GM21576 (cell line): ENCODE measurements around the gene DNPEP.

ENCODE experiments used
- ATAC-seq: cut with Tn5 transposase; IDR thresholded peaks from one replicate; pipeline ENCODE4 v1.9.1; 2021; ENCODE audit warnings: mild to moderate bottlenecking, moderate library complexity; ENCODE audit not compliant: unreplicated experiment

DNPEP gene

DNA sequence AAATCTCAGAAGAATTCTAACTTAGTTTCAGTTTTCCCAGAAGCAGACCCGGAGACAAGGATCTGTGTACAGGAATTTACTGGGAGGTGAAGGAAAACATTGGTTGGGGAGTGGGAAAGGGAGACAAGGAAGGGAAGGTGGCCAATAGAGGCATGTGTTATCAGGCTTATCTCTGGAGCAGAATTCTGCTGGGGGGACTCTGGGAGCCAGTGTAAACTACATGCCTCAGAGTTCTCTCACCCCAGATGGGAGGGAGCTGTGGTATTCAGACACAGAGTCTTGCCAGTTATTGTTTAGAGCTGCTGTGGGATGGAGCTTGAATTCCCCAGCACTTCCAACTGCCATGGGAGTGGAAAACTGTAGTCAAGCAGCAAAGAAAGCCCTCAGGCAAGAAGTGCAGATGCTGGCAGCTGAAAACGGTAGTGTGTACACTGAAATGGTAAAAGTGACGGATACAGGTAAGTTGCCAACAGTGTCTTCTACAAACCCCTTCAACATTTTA is 19.0 kb downstream of the DNPEP start:
- no peak for ATAC-seq

DNA sequence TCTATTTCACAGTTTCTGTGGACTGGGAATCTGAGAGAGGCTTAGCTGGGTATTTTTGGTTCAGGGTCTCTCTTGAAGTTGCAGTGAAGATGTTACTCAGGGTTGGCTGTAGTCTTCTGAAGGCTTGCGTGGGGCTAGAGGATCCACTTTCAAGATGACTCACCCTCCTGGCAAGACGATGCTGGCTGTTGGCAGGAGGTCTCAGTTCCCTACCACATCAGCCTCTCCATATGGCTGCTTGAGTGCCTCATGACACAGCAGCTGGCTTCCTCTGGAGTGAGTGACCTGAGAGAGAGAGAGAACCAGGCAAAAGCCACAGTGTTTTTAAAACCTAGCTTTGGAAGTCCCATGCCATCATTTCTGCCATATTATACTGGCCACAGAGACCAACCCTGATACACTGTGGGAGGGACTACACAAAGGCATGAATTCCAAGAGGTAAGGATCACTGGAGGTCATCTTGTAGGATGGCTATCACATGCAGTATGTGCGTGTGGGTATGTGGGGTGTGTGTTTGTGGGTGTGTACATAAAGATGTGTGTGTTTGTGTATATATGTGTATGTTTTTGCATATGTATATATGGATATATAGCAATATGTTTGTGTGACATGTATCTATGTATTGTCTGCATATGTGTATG is 25.1 kb downstream of the DNPEP start:
- peak; percentile 88 for ATAC-seq

DNA sequence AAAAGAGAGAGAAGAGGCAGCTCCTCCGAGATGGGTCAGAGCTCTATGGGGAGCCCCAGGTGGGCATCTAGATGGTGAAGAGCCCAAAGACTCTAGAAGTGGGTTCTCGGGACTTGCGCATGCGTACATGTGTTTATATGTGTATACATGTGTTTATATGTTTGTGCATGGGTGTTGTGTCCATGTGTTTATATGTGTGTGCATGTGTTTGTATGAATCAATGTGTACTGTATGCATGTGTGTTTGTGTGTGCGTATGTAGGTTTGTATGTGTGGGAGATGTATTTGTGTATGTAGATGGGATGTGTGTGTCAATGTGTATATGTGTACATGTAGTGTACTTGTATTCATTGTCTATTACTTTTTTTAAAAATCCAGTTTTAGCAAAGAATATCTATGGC is 25.6 kb downstream of the DNPEP start:
- ATAC-seq = no peak

DNA sequence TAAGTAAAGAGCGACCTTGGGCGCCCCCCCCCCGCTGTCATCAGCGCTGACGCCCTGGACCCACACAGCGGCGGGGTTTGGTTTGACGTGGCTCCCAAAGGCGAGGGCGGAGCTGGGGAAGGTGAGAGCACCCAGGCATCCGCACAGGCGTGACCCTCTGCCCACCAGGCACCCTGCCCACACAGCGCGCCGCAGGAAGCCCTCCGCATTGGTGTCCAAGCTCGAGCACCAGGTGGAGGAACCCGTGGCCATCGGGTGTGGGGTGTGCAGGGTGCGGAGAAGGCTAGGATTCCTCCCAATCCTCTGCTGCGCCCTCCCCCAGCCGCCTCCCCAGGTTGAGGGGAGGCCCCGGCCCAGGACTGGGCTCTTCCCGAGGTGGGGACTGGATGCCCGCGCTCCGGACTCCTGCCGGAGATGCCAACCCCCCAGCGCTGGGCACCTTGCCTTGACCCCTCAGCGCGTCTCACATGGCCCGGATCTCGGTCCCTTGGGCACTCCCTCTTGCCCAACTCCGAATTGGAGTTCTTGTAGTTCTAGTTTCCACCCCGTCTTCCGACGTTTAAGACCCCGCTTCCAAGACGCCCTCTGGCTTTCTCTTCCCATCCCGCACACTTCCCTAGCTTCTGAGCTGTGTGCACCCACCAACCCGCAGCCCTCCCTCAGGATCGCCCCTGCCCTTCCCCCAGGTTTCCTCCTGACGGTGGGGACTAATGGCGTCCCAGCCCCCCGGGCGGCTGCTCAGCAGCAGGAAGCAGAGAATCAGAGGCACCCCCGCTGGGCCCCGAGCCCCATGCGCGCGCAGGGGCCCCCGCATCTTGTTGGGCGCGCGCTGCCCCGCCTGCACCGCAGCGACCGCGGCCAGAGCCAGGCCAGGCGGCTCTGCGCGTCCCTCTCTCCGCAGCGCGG is 29.3 kb downstream of the DNPEP start:
- ATAC-seq = no peak

DNA sequence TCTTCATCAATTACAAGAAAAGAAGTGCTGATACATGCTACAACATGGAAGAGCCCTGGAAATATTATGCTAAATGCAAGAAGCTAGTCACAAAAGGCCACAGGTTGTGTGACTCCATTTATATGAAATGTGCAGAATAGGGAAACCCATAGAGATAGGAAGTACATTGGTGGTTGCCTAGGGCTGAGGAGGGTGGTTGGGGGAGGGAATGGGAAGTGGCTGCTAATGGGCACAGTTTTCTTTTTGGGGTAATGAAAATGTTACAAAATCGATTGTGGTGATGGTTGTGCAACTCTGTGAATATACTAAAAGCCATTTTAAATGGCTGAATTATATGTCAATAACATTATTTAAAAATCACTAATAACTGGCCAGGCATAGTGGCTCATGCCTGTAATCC is 30.9 kb downstream of the DNPEP start:
- no peak for ATAC-seq

DNA sequence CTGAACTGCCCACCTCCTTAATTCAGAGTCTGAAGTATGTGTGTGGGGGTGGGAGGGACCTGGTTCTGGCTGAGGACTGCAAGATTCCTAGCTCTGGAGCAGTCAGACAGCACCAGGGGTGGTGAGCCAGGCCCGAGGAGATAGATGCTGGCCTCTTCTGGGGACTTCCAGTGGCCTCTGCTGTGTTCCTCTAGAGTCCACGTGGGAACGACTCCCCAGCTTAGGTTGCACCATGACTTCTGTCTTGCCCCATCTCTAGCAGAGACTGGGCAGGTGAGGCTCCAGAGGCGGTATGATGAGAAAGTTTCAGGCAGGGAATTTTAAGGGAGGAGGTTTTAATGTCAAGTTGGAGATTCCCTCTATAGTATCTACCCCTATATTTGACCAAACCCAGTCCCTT is 33.1 kb downstream of the DNPEP start:
- no peak for ATAC-seq

DNA sequence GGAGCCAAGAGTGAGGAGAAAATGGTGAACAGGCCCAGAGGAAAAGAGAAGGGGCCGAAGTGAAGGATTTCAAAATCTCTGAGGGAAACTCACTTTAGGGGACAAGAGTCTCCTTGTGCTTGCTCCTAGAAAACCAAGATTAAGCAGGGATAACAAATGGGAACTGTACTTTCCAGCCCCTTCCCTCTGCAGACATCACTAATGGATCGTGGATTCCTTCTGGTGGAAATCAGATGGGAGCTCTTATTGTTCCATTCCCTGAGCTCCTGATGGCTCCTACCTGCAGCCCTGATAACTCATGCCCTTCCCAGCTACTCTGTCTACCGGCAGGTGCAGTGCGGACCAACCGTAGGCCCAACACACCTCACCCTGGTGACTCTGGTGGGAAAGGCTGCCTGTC is 34.6 kb downstream of the DNPEP start:
- ATAC-seq = no peak

DNA sequence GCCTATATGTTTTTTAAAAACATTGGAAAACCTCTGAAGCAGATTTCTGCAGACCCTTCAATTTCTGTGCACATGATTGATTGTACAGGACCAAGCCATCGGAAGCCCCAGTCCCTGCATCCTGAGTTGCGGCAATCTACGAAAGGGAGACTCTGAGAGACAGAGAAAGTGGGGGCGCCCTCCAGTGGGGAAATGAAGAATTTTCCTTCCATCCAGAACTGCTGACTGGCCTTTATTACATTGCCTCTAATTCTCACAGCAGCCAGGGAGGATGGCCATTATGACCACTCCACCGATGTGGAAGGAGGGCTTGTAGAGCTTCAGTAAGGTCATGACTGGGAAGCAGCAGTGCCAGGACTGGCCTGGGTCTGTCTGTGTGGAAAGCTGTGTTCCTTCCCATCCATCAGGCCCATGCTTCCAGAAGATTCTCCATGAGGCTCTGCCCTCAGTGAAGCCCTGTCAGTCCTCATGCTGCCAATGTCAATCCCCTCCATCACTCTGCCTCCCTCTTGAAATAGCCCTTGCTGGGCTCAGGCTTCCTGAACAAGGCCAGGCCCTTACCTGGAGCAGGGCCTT is 35.2 kb downstream of the DNPEP start:
- ATAC-seq = no peak

DNA sequence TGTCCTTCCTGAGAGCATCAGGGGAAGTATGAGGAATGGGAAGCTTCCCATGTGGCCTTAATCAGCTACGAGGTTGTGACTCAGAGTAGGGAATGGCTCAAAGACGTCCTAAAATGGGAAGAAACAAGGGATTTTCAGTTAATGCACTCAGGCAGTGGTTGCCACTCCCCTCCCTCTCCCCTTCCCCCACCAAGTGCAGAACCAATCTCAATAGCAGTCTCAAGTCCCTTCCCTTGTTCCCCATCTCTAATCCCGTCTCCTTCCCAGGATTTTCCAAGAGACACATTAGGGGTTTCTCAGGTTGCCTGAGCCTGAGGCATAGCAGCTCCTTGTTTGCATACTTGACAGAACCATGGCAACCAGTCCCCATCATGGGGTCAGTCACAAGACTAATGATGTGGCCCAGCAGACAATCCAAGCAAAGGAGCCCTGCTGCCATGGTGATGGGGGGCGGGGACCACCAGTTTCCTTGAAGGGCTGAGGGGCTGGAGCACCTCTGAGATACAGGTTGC is 36.9 kb downstream of the DNPEP start:
- ATAC-seq = no peak

DNA sequence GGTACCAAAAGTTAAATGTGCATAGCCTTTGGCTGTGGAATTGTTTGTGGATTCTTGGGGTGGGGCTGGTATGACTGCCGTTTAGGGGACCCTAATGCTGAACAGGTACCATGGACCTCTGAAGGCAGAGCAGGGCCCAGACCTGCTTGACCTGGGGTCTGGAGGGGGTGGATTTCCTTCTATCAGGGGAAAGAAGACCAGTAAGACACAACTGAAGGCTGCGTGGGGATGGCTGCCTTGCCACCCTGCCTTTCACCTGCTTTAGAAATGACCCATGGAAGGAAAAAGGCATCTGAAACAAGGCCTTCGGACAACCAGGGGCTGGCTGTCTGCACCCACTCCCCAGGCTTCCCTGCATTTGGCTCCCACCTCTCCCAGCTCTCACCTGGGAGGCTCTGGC is 37.5 kb downstream of the DNPEP start:
- no peak for ATAC-seq

DNA sequence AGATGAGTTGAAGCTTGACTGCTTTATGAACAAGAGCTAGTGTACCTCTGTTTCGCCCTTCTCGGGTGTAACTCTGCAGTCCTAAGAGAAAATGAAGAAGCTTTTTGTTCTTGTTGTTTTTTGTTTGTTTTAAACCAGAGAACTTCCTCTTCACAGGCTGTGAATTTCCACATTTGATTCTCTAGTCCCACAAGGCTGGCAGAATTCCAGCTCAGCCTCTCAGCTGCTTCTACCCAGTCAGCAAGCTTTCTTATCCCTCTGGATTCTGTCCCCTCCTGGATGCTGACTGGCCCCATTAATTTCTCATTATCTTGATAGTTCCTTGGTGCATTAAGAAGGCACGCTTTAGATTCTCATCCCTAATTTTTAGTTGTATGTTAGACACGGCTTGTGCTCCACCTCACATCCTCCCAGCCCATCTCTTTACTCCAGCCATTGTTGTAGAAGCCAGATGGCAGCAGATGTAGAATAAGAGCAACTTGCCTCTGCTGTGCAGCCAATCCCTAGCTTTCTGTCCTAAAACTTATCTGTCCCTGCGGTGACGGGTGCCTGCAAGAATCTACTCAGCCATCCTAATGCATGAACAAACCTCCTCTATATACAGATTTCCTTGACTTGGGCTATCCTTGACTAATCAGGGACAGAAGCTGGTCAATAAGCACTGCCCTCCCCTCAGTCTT is 42.8 kb downstream of the DNPEP start:
- no peak for ATAC-seq

DNA sequence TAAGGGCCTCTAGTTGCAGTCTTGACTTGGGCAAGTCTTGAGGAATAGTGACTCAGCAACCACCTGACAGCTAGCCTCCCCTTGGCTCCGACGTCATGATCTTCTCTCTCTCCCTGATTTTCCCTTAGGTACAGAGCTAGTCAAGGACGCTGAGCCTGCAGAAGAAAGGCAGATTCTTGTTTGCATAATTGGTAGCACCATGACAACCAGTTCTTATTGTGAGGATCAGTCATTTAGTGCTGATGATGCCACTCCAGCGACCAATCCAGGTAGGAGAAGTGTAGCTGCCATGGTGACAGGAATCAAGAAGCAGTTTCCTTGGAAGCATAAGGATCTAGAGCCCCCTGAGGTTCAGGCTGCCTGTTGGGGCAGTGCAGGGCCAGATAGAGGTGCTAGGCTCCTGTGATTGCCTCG is 52.3 kb downstream of the DNPEP start:
- no peak for ATAC-seq

DNA sequence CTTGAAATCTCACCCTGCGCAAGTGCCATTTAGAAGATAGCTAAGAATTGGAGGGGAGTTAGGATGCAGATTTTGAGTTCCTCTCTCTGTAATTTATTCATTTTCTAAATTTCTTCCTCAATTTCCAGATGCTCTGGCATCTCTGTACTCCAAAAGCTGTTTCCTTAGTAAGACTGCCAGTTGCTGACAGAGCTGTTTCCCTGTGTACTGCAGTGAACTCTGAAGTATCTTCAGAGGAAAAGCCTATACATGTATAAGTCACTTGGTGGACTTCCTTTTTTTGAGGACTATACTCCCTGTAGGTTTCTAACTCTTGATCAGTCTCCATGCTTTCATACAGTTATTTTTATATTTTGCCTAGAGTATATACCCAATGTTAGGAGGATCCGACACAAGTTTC is 53.6 kb downstream of the DNPEP start:
- no peak for ATAC-seq

DNA sequence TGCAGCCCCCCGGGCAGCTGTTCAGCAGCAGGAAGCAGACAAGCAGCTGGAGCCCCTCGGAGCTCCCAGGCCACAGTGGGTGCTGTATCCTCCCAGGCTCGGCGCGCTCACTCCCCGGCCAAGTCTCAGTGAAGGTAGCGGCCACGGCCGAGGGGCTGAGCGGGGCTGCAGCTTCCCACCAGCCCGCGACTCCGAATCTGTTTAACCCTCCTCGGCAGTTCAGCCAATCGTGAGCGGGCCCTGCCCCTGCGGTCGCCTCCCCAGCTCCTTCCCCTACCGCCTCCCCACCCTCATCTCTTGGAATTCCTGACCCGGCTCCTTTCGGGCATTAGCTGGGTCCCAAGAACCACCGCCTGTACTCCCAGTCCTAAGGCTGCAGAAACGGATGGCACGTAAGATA is 55.2 kb downstream of the DNPEP start, which contains the start of gene RESP18:
RESP18 (minus strand) TSS at position 203 of the 400 bp plus-strand sequence.
- ATAC-seq = no peak

DNA sequence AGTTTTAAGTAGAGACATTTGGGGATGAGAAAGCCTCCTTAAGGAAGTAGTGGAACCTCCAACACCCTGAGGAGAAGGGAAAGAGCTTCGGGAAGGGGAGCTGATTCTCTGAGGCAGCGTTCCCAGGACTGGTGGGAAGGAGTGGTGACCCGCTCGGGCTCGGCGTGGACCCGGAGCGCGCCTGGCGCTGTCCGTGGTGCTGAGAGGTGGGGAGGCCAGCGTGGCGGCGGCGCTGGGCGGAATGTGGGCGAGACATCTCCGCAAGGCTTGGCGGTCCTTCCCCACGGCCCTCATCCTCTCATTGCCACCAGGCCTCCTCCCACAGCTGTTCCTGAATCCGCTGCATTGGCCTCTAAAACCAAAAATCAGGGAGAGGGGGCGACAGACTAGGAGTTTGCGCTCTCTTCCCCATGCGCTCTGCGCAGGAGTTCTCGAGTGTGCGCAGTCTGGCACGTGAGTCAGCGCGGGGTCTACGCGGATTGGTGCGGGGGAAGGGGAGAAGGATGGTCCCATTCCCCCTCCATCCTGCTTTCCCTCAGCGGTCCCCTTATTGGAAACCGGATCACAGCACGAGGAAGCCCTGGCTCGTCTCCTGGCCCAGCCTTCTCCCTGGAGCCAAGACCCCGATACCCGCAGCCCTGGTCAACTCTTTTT is 56.0 kb downstream of the DNPEP start:
- ATAC-seq = no peak

DNA sequence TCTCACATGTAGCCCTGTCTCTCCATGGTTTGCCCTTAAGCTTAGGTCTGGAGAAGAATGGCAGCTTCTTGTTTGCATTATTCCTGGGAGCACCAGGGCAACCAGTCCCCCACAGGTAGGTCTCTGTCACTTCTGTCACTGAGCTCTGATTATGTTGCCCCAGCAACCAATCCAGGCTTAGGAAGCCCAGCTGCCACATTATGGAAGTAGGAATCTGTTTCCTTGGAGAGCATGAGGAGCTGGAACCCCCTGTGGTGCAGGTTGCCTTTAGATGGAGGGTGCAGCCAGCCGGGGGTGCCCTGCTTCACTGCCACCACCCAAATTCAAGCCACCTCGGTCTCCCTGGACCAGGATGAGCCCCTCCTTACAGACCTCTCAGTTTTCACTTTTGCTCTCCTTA is 60.0 kb downstream of the DNPEP start:
- ATAC-seq = no peak

DNA sequence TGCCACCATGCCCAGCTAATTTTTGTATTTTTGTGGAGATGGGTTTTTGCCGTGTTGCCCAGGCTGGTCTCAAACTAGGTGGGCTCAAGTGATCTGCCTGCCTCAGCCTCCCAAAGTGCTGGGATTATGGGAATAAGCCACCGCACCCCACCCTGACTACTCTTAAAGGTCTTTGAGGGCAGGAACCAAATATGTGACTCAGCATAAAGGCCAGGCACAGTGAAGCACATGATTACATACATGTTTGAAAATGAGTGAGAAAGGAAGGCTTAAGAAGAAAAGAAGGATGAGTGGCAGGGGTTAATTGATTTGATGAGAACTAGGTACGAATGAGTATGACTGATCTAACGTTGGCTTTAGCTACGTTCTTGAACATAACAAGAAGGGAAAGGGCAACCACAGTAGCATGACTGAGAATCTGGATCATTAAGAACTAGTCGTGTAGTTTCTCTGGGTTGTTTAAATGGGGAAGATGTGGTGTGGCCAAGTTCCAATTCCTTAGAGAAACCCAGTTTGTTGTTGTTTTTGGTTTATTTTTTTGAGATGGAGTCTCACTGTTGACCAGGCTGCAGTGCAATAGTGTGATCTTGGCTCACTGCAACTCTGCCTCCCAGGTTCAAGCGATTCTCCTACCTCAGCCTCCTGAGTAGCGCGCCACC is 61.9 kb downstream of the DNPEP start:
- ATAC-seq = no peak

DNA sequence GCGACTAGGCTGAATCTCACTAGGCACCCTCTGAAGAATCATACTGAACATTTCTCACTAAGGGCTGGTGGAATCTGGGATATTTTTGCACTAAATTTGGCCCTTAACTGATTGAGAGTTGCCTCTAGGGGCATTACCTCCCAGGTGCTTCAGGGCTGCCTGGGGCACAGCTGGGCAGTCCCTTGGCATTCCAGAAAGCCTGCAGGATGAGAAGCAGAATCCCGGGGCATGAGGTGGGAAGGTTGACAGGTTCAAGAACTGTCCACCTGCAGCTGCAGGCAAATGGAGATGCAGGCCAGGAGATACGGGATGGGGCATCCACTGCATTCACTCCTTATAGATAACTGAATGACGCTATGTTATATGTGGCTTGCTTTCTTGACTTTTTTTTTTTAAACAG is 62.6 kb downstream of the DNPEP start:
- no peak for ATAC-seq

DNA sequence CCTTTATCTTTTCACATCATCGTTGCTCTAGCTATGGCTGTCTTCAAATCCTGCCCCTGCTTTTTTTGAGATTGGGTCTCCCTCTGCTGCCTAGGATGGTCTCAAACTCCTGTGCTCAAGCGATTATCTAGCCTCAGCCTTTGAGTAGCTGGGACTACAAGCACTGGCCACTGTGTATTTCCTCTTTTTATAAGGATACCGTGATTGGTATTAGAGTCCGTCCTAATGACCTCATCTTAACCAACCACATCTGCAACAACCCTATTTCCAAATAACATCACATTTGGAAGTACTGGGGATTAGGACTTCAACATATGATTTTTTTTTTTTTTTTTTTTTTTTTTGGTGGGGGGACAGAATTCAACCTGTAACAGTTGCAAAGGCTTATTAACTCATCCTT is 64.3 kb downstream of the DNPEP start:
- no peak for ATAC-seq
